ENCODE results near the gene FXYD4. TPM values are rescaled to one million over a fixed set of nuclear protein-coding genes. Genes with fewer than 3 reads are reported as not detected.

The FXYD4 gene
- total and polyA plus RNA-seq, 2 of the 8 experiments (the other 6 are each of a cell fraction or from before 2014, with no cell fraction given): not detected

- TF ChIP-seq, protein P1, sequence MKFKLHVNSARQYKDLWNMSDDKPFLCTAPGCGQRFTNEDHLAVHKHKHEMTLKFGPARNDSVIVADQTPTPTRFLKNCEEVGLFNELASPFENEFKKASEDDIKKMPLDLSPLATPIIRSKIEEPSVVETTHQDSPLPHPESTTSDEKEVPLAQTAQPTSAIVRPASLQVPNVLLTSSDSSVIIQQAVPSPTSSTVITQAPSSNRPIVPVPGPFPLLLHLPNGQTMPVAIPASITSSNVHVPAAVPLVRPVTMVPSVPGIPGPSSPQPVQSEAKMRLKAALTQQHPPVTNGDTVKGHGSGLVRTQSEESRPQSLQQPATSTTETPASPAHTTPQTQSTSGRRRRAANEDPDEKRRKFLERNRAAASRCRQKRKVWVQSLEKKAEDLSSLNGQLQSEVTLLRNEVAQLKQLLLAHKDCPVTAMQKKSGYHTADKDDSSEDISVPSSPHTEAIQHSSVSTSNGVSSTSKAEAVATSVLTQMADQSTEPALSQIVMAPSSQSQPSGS (IDR thresholded peaks at IDR 0.05; ENCODE audit: low read length): no peak
- no peak for TF ChIP-seq BACH1 (IDR thresholded peaks at IDR 0.05; ENCODE audit: low read length)
- TF ChIP-seq GABPA (IDR thresholded peaks at IDR 0.05; ENCODE audit: borderline replicate concordance, insufficient read depth, low read length): no peak
These were observed 33.3 kb downstream of the FXYD4 start (continued) for GRCh38 chr10:43404704-43405084.

Data from H1 (cell line).